GM23338 (cell line): ENCODE results near the gene MYO18A. TPM values are rescaled to one million over a fixed set of nuclear protein-coding genes. Genes with fewer than 3 reads are reported as not detected.

Source experiments
- ATAC-seq: fragments of 200-7000 bp; cut with Tn5 transposase; 3 replicates; pipeline ENCODE4 v1.9.1; 2020
- DNase-seq: peaks from one replicate; pipeline ENCODE4 v3.0.0-alpha.2; 2015; ENCODE audit warnings: low spot score
- H2AFZ ChIP-seq: fragments of 200-600 bp; sonication (generic); 2 replicates; pipeline ENCODE4 v1.8.0; 2016; ENCODE audit warnings: antibody characterized with exemption, mild to moderate bottlenecking, moderate library complexity
- H3F3A ChIP-seq: fragments of 200-600 bp; sonication (generic); replicated peaks from 2 replicates; pipeline ENCODE4 v1.8.0; 2017; ENCODE audit warnings: antibody characterized with exemption, mixed run types, low read depth
- H3K27ac ChIP-seq: fragments of 200-600 bp; sonication (generic); 2 replicates; pipeline ENCODE4 v1.6.1; 2016; ENCODE audit warnings: low read depth
- H3K27me3 ChIP-seq: fragments of 200-600 bp; sonication (generic); 2 replicates; pipeline ENCODE4 v1.8.0; 2016; ENCODE audit warnings: mild to moderate bottlenecking, mixed run types, moderate library complexity; ENCODE audit not compliant: insufficient read depth
- H3K36me3 ChIP-seq: fragments of 200-600 bp; sonication (generic); 2 replicates; pipeline ENCODE4 v1.8.0; 2016; ENCODE audit warnings: mild to moderate bottlenecking; ENCODE audit not compliant: insufficient read depth
- H3K4me1 ChIP-seq: fragments of 200-600 bp; sonication (generic); 2 replicates; pipeline ENCODE4 v1.8.0; 2016; ENCODE audit warnings: mild to moderate bottlenecking, moderate library complexity; ENCODE audit not compliant: insufficient read depth
- H3K4me2 ChIP-seq: fragments of 200-600 bp; sonication (generic); 2 replicates; pipeline ENCODE4 v1.7.1; 2017; ENCODE audit warnings: mixed run types
- H3K4me3 ChIP-seq: fragments of 200-600 bp; sonication (generic); 2 replicates; pipeline ENCODE4 v1.6.1; 2016; ENCODE audit warnings: mixed run types
- H3K79me2 ChIP-seq: fragments of 200-600 bp; sonication (generic); replicated peaks from 2 replicates; pipeline ENCODE4 v1.8.0; 2017; ENCODE audit warnings: mild to moderate bottlenecking; ENCODE audit not compliant: insufficient read depth
- H3K9me2 ChIP-seq: fragments of 200-600 bp; sonication (generic); 2 replicates; pipeline ENCODE4 v1.8.0; 2017; ENCODE audit not compliant: insufficient read depth
- H4K20me1 ChIP-seq: fragments of 200-600 bp; sonication (generic); replicated peaks from 2 replicates; pipeline ENCODE4 v1.8.0; 2017; ENCODE audit warnings: mild to moderate bottlenecking; ENCODE audit not compliant: insufficient read depth
- H3K27ac Mint-ChIP-seq: 2 replicates; pipeline ENCODE4 v1.8.0; 2020; ENCODE audit warnings: inconsistent platforms, mild to moderate bottlenecking, moderate library complexity, mixed read lengths
- H3K27me3 Mint-ChIP-seq: 3 replicates; pipeline ENCODE4 v1.8.0; 2022; ENCODE audit warnings: low read depth, mild to moderate bottlenecking, moderate library complexity, mixed read lengths, inconsistent platforms; ENCODE audit not compliant: insufficient read depth, poor library complexity
- H3K36me3 Mint-ChIP-seq: 3 replicates; pipeline ENCODE4 v1.8.0; 2021; ENCODE audit warnings: low read depth, mild to moderate bottlenecking, inconsistent platforms, moderate library complexity, mixed read lengths
- H3K4me1 Mint-ChIP-seq: 3 replicates; pipeline ENCODE4 v1.8.0; 2020; ENCODE audit warnings: mild to moderate bottlenecking, inconsistent platforms, mixed read lengths
- H3K4me3 Mint-ChIP-seq: 3 replicates; pipeline ENCODE4 v1.8.0; 2021; ENCODE audit warnings: moderate library complexity, mild to moderate bottlenecking, inconsistent platforms, mixed read lengths
- H3K9me3 Mint-ChIP-seq: 3 replicates; pipeline ENCODE4 v1.8.0; 2020; ENCODE audit warnings: moderate library complexity, mild to moderate bottlenecking, inconsistent platforms, mixed read lengths
- CTCF ChIP-seq, 2 experiments: fragments of 200-600 bp in 1 of 2; sonication (generic) in 1 of 2; conservative IDR thresholded peaks; 2 replicates each; pipeline versions ENCODE4 v1.5.1 to v1.6.1; 2016 to 2017; ENCODE audit warnings: antibody characterized with exemption in 2 of 2, low read depth in 2 of 2, mild to moderate bottlenecking in 2 of 2, moderate library complexity in 1 of 2
- EZH2 ChIP-seq: fragments of 200-600 bp; sonication (generic); IDR thresholded peaks from one replicate; pipeline ENCODE4 v1.8.0; 2017; ENCODE audit warnings: antibody characterized with exemption, mild to moderate bottlenecking, low read depth; ENCODE audit not compliant: unreplicated experiment
- EZH2phosphoT487 ChIP-seq: fragments of 200-600 bp; sonication (generic); IDR thresholded peaks from one replicate; pipeline ENCODE4 v1.8.1; 2018; ENCODE audit warnings: antibody characterized with exemption; ENCODE audit not compliant: unreplicated experiment
- REST ChIP-seq: IDR thresholded peaks from one replicate; pipeline ENCODE4 v1.6.1; 2018; ENCODE audit warnings: antibody characterized with exemption; ENCODE audit not compliant: unreplicated experiment
- STAT1 ChIP-seq: IDR thresholded peaks from one replicate; pipeline ENCODE4 v1.6.1; 2016; ENCODE audit warnings: antibody characterized with exemption; ENCODE audit not compliant: unreplicated experiment
- ZNF331 ChIP-seq: fragments of 250-450 bp; sonication (Bioruptor Pico); IDR thresholded peaks from 2 replicates; pipeline ENCODE4 v1.5.0; 2020; ENCODE audit warnings: low read depth, mild to moderate bottlenecking, moderate library complexity
- ZNF462 ChIP-seq: fragments of 250-450 bp; sonication (Bioruptor Pico); IDR thresholded peaks from 2 replicates; pipeline ENCODE4 v1.5.0; 2020; ENCODE audit warnings: mild to moderate bottlenecking, moderate library complexity
- polyA plus RNA-seq: library from polyadenylated mRNA; unstranded; fragments of >200 nt; fragmentation: Nextera tagmentation; extraction: Ambion mirVana; gene quantifications from 2 replicates; pipeline ENCODE4 v1.2.1, GENCODE V29; 2016
- total RNA-seq: library from RNA; depleted of rRNA; stranded (reverse); fragments of >200 nt; shearing (Covaris generic); gene quantifications from 2 replicates; pipeline ENCODE4 v1.2.3, GENCODE V29; 2014
- TF ChIP-seq, protein P1 (sequence below): IDR thresholded peaks from 2 replicates; pipeline ENCODE4 v1.6.1; 2016; ENCODE audit warnings: antibody characterized with exemption

The MYO18A gene
- total and polyA plus RNA-seq, 2 experiments from 2014 or later = 18.3 to 37.5 TPM

- TF ChIP-seq CTCF (conservative IDR thresholded peaks at IDR 0.05; ENCODE audit: low read depth in 2 of 2) (no peak), STAT1 (no peak), EZH2phosphoT487 (no peak), ZNF331 (no peak), REST (no peak), EZH2 (no peak)
- TF ChIP-seq, protein P1, sequence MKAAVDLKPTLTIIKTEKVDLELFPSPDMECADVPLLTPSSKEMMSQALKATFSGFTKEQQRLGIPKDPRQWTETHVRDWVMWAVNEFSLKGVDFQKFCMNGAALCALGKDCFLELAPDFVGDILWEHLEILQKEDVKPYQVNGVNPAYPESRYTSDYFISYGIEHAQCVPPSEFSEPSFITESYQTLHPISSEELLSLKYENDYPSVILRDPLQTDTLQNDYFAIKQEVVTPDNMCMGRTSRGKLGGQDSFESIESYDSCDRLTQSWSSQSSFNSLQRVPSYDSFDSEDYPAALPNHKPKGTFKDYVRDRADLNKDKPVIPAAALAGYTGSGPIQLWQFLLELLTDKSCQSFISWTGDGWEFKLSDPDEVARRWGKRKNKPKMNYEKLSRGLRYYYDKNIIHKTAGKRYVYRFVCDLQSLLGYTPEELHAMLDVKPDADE = no peak
Measured at GRCh38 chr17:29190592-29191207, 10.5 kb upstream of the MYO18A start (continued).

GRCh38 chr17:29190039-29190438 lies 9.8 kb upstream of the MYO18A start:
- Histone ChIP-seq H3K4me2 (no peak overlapping the region), H3K27ac (no peak overlapping the region), H3K36me3 (no peaks in the 10 kb centered on the region), H3K4me3 (no peak overlapping the region), H3K9me2 (no peaks in the 10 kb centered on the region; the same call in 1 of the 2 replicates), H2AFZ (no peak overlapping the region), H4K20me1 (no peaks in the 10 kb centered on the region), H3K27me3 (no peaks in the 10 kb centered on the region), H3K79me2 (no peaks in the 10 kb centered on the region), H3K4me1 (no peaks in the 10 kb centered on the region), H3F3A (no peaks in the 10 kb centered on the region)
- Mint-ChIP-seq H3K36me3 (no peaks in the 10 kb centered on the region), H3K9me3 (no peaks in the 10 kb centered on the region), H3K27ac (no peak overlapping the region), H3K4me1 (peaks cover under 1% of the 10 kb centered on the region; the same call in 1 of the 3 replicates), H3K27me3 (peaks cover 3% of the 10 kb centered on the region), H3K4me3 (no peak overlapping the region)
- no peak for DNase-seq
- ATAC-seq = no peak
- no peak for TF ChIP-seq ZNF331
- TF ChIP-seq ZNF462 (CRISPR knock-in tag) = no peak
- TF ChIP-seq STAT1 = no peak
